CD4-positive, alpha-beta T cell treated with Interleukin-1 beta for 1 hour (primary cell): Measurements from ENCODE around the gene PDZD7.

Experiments
- DNase-seq, 2 donors: peaks; one replicate each; pipeline ENCODE4 v3.0.0-alpha.2; 2020 to 2022

PDZD7 gene

GRCh38 chr10:101060951-101061623 is 30.2 kb upstream of the PDZD7 start:
- peak; percentile 88 to 90 for DNase-seq

GRCh38 chr10:101060036-101060950 is 29.4 kb upstream of the PDZD7 start:
- DNase-seq = peak; percentile 90

- no peak for DNase-seq
These were observed 25.6 kb upstream of the PDZD7 start for GRCh38 chr10:101056365-101057151.

- DNase-seq = no peak
These were observed 24.5 kb upstream of the PDZD7 start for GRCh38 chr10:101055411-101055810.

GRCh38 chr10:101054876-101055275 is 23.9 kb upstream of the PDZD7 start:
- DNase-seq = no peak

- no peak for DNase-seq
These were observed 23.4 kb upstream of the PDZD7 start for GRCh38 chr10:101054351-101054750.

GRCh38 chr10:101053516-101053915 is 22.6 kb upstream of the PDZD7 start:
- DNase-seq = no peak

GRCh38 chr10:101052285-101052684 is 21.4 kb upstream of the PDZD7 start:
- DNase-seq = no peak

- peak; percentile 72 to 82 for DNase-seq
These were observed 19.5 kb upstream of the PDZD7 start for GRCh38 chr10:101050208-101051069.

GRCh38 chr10:101047961-101048892 is 17.3 kb upstream of the PDZD7 start:
- DNase-seq = no peak

- no peak for DNase-seq
These were observed 16.3 kb upstream of the PDZD7 start for GRCh38 chr10:101047268-101047667.

GRCh38 chr10:101046332-101047238 is 15.7 kb upstream of the PDZD7 start:
- DNase-seq = no peak

GRCh38 chr10:101044117-101044516 is 13.2 kb upstream of the PDZD7 start:
- no peak for DNase-seq

- DNase-seq = no peak
These were observed 12.4 kb upstream of the PDZD7 start for GRCh38 chr10:101043363-101043707.

GRCh38 chr10:101042667-101043362 is 11.9 kb upstream of the PDZD7 start:
- DNase-seq = peak; percentile 87

- no peak for DNase-seq
These were observed 11.2 kb upstream of the PDZD7 start for GRCh38 chr10:101042118-101042517.

- peak; percentile 79 to 84 for DNase-seq
These were observed 10.4 kb upstream of the PDZD7 start for GRCh38 chr10:101041252-101041761.

GRCh38 chr10:101040851-101041250 is 9.9 kb upstream of the PDZD7 start:
- DNase-seq = no peak

- no peak for DNase-seq
These were observed 9.1 kb upstream of the PDZD7 start for GRCh38 chr10:101040061-101040460.
